ENCODE results near the gene MBOAT1.
"Not testable (repeated sequence)": the region's sequence is repeated elsewhere in the genome, so short reads cannot be mapped to it uniquely, and the experiment has no call there.

The MBOAT1 gene

GRCh38 chr6:20179287-20180045 lies 32.8 kb downstream of the MBOAT1 start:
- not testable (repeated sequence) for H3K27ac Mint-ChIP-seq, H3K27me3 Mint-ChIP-seq, H3K9me3 Mint-ChIP-seq, DNase-seq, H3K4me3 Mint-ChIP-seq
- H3K4me1 Mint-ChIP-seq: peaks cover 11% of the 10 kb centered on the region
- H3K36me3 Mint-ChIP-seq: peaks cover 13% of the 10 kb centered on the region
- CTCF ChIA-PET: interaction anchor here (1.2 kb wide), 1 partner anchor 55 kb away, joined by 3 read pairs; no protein-coding TSS in a partner anchor

GRCh38 chr6:20178327-20178726 lies 33.9 kb downstream of the MBOAT1 start:
- H3K27me3 Mint-ChIP-seq: no peaks in the 10 kb centered on the region
- H3K4me3 Mint-ChIP-seq: no peak overlapping the region
- H3K27ac Mint-ChIP-seq: no peak overlapping the region
- CTCF ChIA-PET: interaction anchor here (1.2 kb wide), 1 partner anchor 53 kb away, joined by 3 read pairs; no protein-coding TSS in a partner anchor
- peaks cover 23% of the 10 kb centered on the region for H3K4me1 Mint-ChIP-seq
- no peak for DNase-seq
- peaks cover 5% of the 10 kb centered on the region for H3K9me3 Mint-ChIP-seq
- H3K36me3 Mint-ChIP-seq: peaks cover 10% of the 10 kb centered on the region

GRCh38 chr6:20175810-20176410 lies 36.4 kb downstream of the MBOAT1 start:
- no peak for DNase-seq
- no peaks in the 10 kb centered on the region for H3K9me3 Mint-ChIP-seq
- no peak overlapping the region for H3K4me3 Mint-ChIP-seq
- H3K4me1 Mint-ChIP-seq: peaks cover 26% of the 10 kb centered on the region
- H3K36me3 Mint-ChIP-seq: peaks cover 12% of the 10 kb centered on the region
- no peak overlapping the region for H3K27ac Mint-ChIP-seq
- CTCF ChIA-PET: interaction anchor here (1.0 kb wide), 2 partner anchors 23 to 49 kb away, joined by 3 read pairs; no protein-coding TSS in a partner anchor
- H3K27me3 Mint-ChIP-seq: no peaks in the 10 kb centered on the region

GRCh38 chr6:20173833-20174792 lies 38.2 kb downstream of the MBOAT1 start:
- Mint-ChIP-seq H3K27ac (peak overlapping the region; percentile 84), H3K27me3 (no peaks in the 10 kb centered on the region), H3K4me3 (no peak overlapping the region), H3K9me3 (no peaks in the 10 kb centered on the region), H3K36me3 (peaks cover 12% of the 10 kb centered on the region), H3K4me1 (peaks cover 25% of the 10 kb centered on the region)
- DNase-seq: no peak
- CTCF ChIA-PET: no interaction called here

- Mint-ChIP-seq H3K9me3 (no peaks in the 10 kb centered on the region), H3K4me3 (no peak overlapping the region), H3K27me3 (peaks cover 5% of the 10 kb centered on the region), H3K36me3 (peaks cover 12% of the 10 kb centered on the region), H3K4me1 (peaks cover 29% of the 10 kb centered on the region), H3K27ac (peak overlapping the region; percentile 3)
- CTCF ChIA-PET: interaction anchor here (0.6 kb wide), 1 partner anchor 41 kb away, joined by 3 read pairs; no protein-coding TSS in a partner anchor
- no peak for DNase-seq
Measured at GRCh38 chr6:20172842-20173456, 39.3 kb downstream of the MBOAT1 start.

- H3K27ac Mint-ChIP-seq: no peak overlapping the region
- H3K36me3 Mint-ChIP-seq: peaks cover 19% of the 10 kb centered on the region
Measured at GRCh38 chr6:20170455-20171148, 41.7 kb downstream of the MBOAT1 start.

GRCh38 chr6:20169786-20170185 lies 42.5 kb downstream of the MBOAT1 start:
- no peak overlapping the region for H3K27ac Mint-ChIP-seq
- H3K4me3 Mint-ChIP-seq: no peak overlapping the region
- peaks cover 5% of the 10 kb centered on the region for H3K27me3 Mint-ChIP-seq
- no peaks in the 10 kb centered on the region for H3K9me3 Mint-ChIP-seq
- H3K36me3 Mint-ChIP-seq: peaks cover 19% of the 10 kb centered on the region
- CTCF ChIA-PET: no interaction called here
- H3K4me1 Mint-ChIP-seq: peaks cover 28% of the 10 kb centered on the region
- no peak for DNase-seq

More at GRCh38 chr6:20170455-20171148, 41.7 kb downstream of the MBOAT1 start:
- Mint-ChIP-seq H3K27me3 (peaks cover 5% of the 10 kb centered on the region), H3K9me3 (no peaks in the 10 kb centered on the region), H3K4me3 (no peak overlapping the region), H3K4me1 (peaks cover 29% of the 10 kb centered on the region)
- no peak for DNase-seq
- CTCF ChIA-PET: no interaction called here

- Mint-ChIP-seq H3K4me1 (peaks cover 22% of the 10 kb centered on the region), H3K9me3 (no peaks in the 10 kb centered on the region), H3K27me3 (peaks cover 5% of the 10 kb centered on the region), H3K27ac (no peak overlapping the region), H3K4me3 (no peak overlapping the region), H3K36me3 (peaks cover 18% of the 10 kb centered on the region)
- CTCF ChIA-PET: no interaction called here
- no peak for DNase-seq
Measured at GRCh38 chr6:20169119-20169557, 43.1 kb downstream of the MBOAT1 start.

- Mint-ChIP-seq H3K36me3 (peaks cover 18% of the 10 kb centered on the region), H3K27me3 (peaks cover 5% of the 10 kb centered on the region), H3K27ac (no peak overlapping the region), H3K4me1 (peaks cover 18% of the 10 kb centered on the region), H3K9me3 (no peaks in the 10 kb centered on the region), H3K4me3 (no peak overlapping the region)
- DNase-seq: no peak
- CTCF ChIA-PET: no interaction called here
Measured at GRCh38 chr6:20168690-20169089, 43.6 kb downstream of the MBOAT1 start.

- no peak overlapping the region for H3K27ac Mint-ChIP-seq
- CTCF ChIA-PET: no interaction called here
Measured at GRCh38 chr6:20167601-20168000, 44.7 kb downstream of the MBOAT1 start.

GRCh38 chr6:20166210-20166609 lies 46.1 kb downstream of the MBOAT1 start:
- Mint-ChIP-seq H3K4me3 (no peak overlapping the region), H3K27me3 (peaks cover 5% of the 10 kb centered on the region), H3K27ac (no peak overlapping the region), H3K36me3 (peaks cover 10% of the 10 kb centered on the region), H3K4me1 (peaks cover 4% of the 10 kb centered on the region), H3K9me3 (no peaks in the 10 kb centered on the region)
- CTCF ChIA-PET: interaction anchor here (0.8 kb wide), 1 partner anchor 40 kb away, joined by 3 read pairs; no protein-coding TSS in a partner anchor
- DNase-seq: no peak

More at GRCh38 chr6:20167601-20168000, 44.7 kb downstream of the MBOAT1 start:
- Mint-ChIP-seq H3K9me3 (no peaks in the 10 kb centered on the region), H3K27me3 (peaks cover 5% of the 10 kb centered on the region), H3K36me3 (peaks cover 14% of the 10 kb centered on the region), H3K4me3 (no peak overlapping the region), H3K4me1 (peaks cover 7% of the 10 kb centered on the region)
- no peak for DNase-seq

GRCh38 chr6:20162515-20162914 lies 49.8 kb downstream of the MBOAT1 start:
- DNase-seq: no peak
- CTCF ChIA-PET: no interaction called here
- Mint-ChIP-seq H3K4me3 (no peak overlapping the region), H3K36me3 (peaks cover 10% of the 10 kb centered on the region), H3K27me3 (no peaks in the 10 kb centered on the region), H3K9me3 (no peaks in the 10 kb centered on the region), H3K4me1 (no peaks in the 10 kb centered on the region), H3K27ac (no peak overlapping the region)

GRCh38 chr6:20160541-20161283 lies 51.6 kb downstream of the MBOAT1 start:
- no peak overlapping the region for H3K27ac Mint-ChIP-seq

More at GRCh38 chr6:20160541-20161283, 51.6 kb downstream of the MBOAT1 start:
- Mint-ChIP-seq H3K4me3 (no peak overlapping the region), H3K27me3 (no peaks in the 10 kb centered on the region), H3K36me3 (peaks cover 2% of the 10 kb centered on the region), H3K4me1 (no peaks in the 10 kb centered on the region), H3K9me3 (no peaks in the 10 kb centered on the region)
- CTCF ChIA-PET: no interaction called here
- no peak for DNase-seq

Data from activated naive CD4-positive, alpha-beta T cell treated with anti-CD3 and anti-CD28 coated beads, Interleukin-2, amount 10 ng/mL, durations not matched to agents 7 days and 5 days (primary cell).